ENCODE data around the gene MAGIX.

Gene MAGIX

DNA sequence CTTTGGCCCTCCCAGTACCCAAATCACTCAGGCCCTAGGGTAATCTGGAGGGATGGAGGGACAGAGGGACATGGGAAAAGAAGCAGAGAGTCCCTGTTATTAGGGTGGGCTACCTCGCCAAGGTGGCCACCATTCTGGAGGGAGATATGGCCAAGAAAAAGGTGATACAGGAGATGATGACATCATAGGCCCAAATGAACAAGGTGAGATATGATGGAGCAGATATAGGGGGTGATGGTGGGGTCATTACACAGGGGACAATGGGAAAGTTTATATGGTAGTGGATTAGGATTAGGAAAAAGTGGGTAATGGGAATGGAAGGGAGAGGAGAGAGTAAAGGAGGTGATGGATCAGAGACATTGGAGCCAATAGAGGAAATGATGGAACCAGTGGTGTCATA, 50.3 kb downstream of the MAGIX start:
- Histone ChIP-seq H3K27me3 (replicated peaks; ENCODE audit: control insufficient read depth, insufficient read depth, low read length, poor library complexity, severe bottlenecking) (no peaks in the 10 kb centered on the region), H3K4me3 (ENCODE audit: insufficient read depth, low read depth, low read length, poor library complexity, severe bottlenecking) (no peak overlapping the region), H3K9me3 (ENCODE audit: control insufficient read depth, low read length) (no peaks in the 10 kb centered on the region), H3K36me3 (ENCODE audit: control insufficient read depth, insufficient read depth, low read length) (no peaks in the 10 kb centered on the region), H3K27ac (ENCODE audit: insufficient read depth, low read length, poor library complexity, severe bottlenecking) (no peak overlapping the region), H3K4me1 (ENCODE audit: control insufficient read depth, insufficient read depth, low read length, poor library complexity, severe bottlenecking) (no peaks in the 10 kb centered on the region)
- DNase-seq = no peak

DNA sequence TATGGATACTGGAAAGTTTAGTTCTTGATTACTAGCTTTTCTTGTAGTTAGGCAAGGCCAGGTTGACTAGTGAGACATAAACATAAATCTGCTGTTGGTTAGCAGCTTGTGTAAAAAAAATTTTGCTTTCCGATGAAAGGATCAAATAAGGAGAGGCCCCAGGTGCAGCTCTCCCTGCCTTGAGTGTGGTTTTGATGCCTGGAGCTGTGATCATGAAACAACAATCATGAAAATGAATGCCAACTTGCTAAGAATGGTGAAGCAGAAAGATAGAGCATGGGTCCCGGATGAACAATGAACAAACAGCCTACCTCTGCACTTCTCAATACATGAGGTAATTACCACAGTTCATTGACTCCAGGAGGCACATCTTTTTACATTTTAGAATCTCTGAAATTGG, 51.9 kb downstream of the MAGIX start:
- Histone ChIP-seq H3K27ac (ENCODE audit: insufficient read depth, low read length, poor library complexity, severe bottlenecking) (no peak overlapping the region), H3K36me3 (ENCODE audit: control insufficient read depth, insufficient read depth, low read length) (no peaks in the 10 kb centered on the region), H3K4me3 (ENCODE audit: insufficient read depth, low read depth, low read length, poor library complexity, severe bottlenecking) (no peak overlapping the region), H3K27me3 (replicated peaks; ENCODE audit: control insufficient read depth, insufficient read depth, low read length, poor library complexity, severe bottlenecking) (no peaks in the 10 kb centered on the region), H3K4me1 (ENCODE audit: control insufficient read depth, insufficient read depth, low read length, poor library complexity, severe bottlenecking) (no peaks in the 10 kb centered on the region), H3K9me3 (ENCODE audit: control insufficient read depth, low read length) (no peaks in the 10 kb centered on the region)
- DNase-seq = no peak

GRCh38 chrX:49214996-49215526, 52.5 kb downstream of the MAGIX start:
- no peak for DNase-seq
- Histone ChIP-seq H3K27me3 (replicated peaks; ENCODE audit: control insufficient read depth, insufficient read depth, low read length, poor library complexity, severe bottlenecking) (no peaks in the 10 kb centered on the region), H3K4me1 (ENCODE audit: control insufficient read depth, insufficient read depth, low read length, poor library complexity, severe bottlenecking) (no peaks in the 10 kb centered on the region), H3K9me3 (ENCODE audit: control insufficient read depth, low read length) (no peaks in the 10 kb centered on the region), H3K27ac (ENCODE audit: insufficient read depth, low read length, poor library complexity, severe bottlenecking) (no peak overlapping the region), H3K4me3 (ENCODE audit: insufficient read depth, low read depth, low read length, poor library complexity, severe bottlenecking) (no peak overlapping the region), H3K36me3 (ENCODE audit: control insufficient read depth, insufficient read depth, low read length) (no peaks in the 10 kb centered on the region)
